H1 (cell line): ENCODE results near the gene PDX1. TPM values are rescaled to one million over a fixed set of nuclear protein-coding genes. Genes with fewer than 3 reads are reported as not detected.

Source experiments
- CTCF ChIA-PET: fragments of 300-600 bp; sonication (Branson Sonifier 250); formaldehyde crosslinking; loops from one replicate; lab custom pipeline; 2021; ENCODE audit not compliant: partially characterized antibody; lab: Charles Lee
- POLR2A ChIA-PET: fragments of 300-600 bp; sonication (Branson Sonifier 250); formaldehyde crosslinking; loops from one replicate; lab custom pipeline; 2021; ENCODE audit warnings: inconsistent platforms; ENCODE audit not compliant: partially characterized antibody; lab: Charles Lee
- DNase-seq, 2 experiments: peaks; one replicate each; pipeline versions ENCODE4 v3.0.0 to v3.0.0-alpha.2; 2010 to 2022; ENCODE audit warnings: low spot score in 2 of 2, low read depth in 1 of 2, mixed read lengths in 1 of 2
- FAIRE-seq: peaks from 2 replicates; lab custom pipeline; 2011; peaks lifted over from hg19 to GRCh38; lab: Jason Lieb, UNC
- H2AFZ ChIP-seq: 2 replicates; pipeline ENCODE4 v1.8.1; 2012; ENCODE audit warnings: low read length, inconsistent platforms
- H2AK5ac ChIP-seq: 2 replicates; pipeline ENCODE4 v1.6.1; 2013; ENCODE audit warnings: low read depth, low read length
- H2BK120ac ChIP-seq: replicated peaks from 2 replicates; pipeline ENCODE3; 2013; ENCODE audit warnings: low read depth, low read length, inconsistent platforms
- H2BK12ac ChIP-seq: 2 replicates; pipeline ENCODE4 v1.6.1; 2013; ENCODE audit warnings: low read depth, low read length
- H2BK15ac ChIP-seq: 2 replicates; pipeline ENCODE4 v1.6.1; 2013; ENCODE audit warnings: low read length
- H2BK20ac ChIP-seq: 2 replicates; pipeline ENCODE4 v1.6.1; 2013; ENCODE audit warnings: low read length
- H2BK5ac ChIP-seq: 2 replicates; pipeline ENCODE4 v1.6.1; 2013; ENCODE audit warnings: low read depth, low read length
- H3K14ac ChIP-seq: 2 replicates; pipeline ENCODE4 v1.6.1; 2013; ENCODE audit warnings: inconsistent platforms; ENCODE audit not compliant: insufficient read length
- H3K18ac ChIP-seq: 2 replicates; pipeline ENCODE4 v1.6.1; 2013; ENCODE audit warnings: low read length; ENCODE audit errors: extremely low read depth
- H3K23ac ChIP-seq: 2 replicates; pipeline ENCODE4 v1.6.1; 2013; ENCODE audit warnings: inconsistent platforms; ENCODE audit not compliant: insufficient read length
- H3K23me2 ChIP-seq: 2 replicates; pipeline ENCODE4 v1.6.1; 2013; ENCODE audit warnings: low read depth, low read length
- H3K27ac ChIP-seq: 2 replicates; pipeline ENCODE4 v1.6.1; 2011; ENCODE audit warnings: low read depth, low read length, inconsistent platforms
- H3K27me3 ChIP-seq, 4 experiments: replicated peaks in 1 of 4; 1 replicate in 1 of 4; 2 replicates in 3 of 4; pipeline versions ENCODE4 v1.6.1 to v1.8.1; 2011 to 2013; ENCODE audit warnings: low read length in 3 of 4, mild to moderate bottlenecking in 3 of 4, inconsistent platforms in 2 of 4, mixed read lengths in 2 of 4, moderate library complexity in 1 of 4; ENCODE audit not compliant: control insufficient read depth in 3 of 4, insufficient read depth in 3 of 4; ENCODE audit errors: extremely low read depth in 1 of 4
- H3K36me3 ChIP-seq, 4 experiments: 2 replicates each; pipeline versions ENCODE4 v1.6.1 to v1.8.1; 2011 to 2013; ENCODE audit warnings: mild to moderate bottlenecking in 4 of 4, low read length in 3 of 4, moderate library complexity in 2 of 4, control low read depth in 1 of 4, inconsistent platforms in 1 of 4; ENCODE audit not compliant: insufficient read depth in 4 of 4, control insufficient read depth in 2 of 4
- H3K4ac ChIP-seq: replicated peaks from 2 replicates; pipeline ENCODE3; 2013; ENCODE audit warnings: low read length, low read depth, mixed read lengths, inconsistent platforms; ENCODE audit not compliant: insufficient read length
- H3K4me1 ChIP-seq, 4 experiments: replicated peaks in 1 of 4; 1 replicate in 1 of 4; 2 replicates in 3 of 4; pipeline versions ENCODE4 v1.6.1 to v1.8.1; 2011 to 2013; ENCODE audit warnings: low read length in 3 of 4, inconsistent platforms in 2 of 4, mixed read lengths in 1 of 4; ENCODE audit not compliant: insufficient read depth in 4 of 4, control insufficient read depth in 3 of 4
- H3K4me2 ChIP-seq, 2 experiments: 2 replicates each; pipeline versions ENCODE4 v1.6.1 to v1.8.1; 2011 to 2013; ENCODE audit warnings: low read depth in 2 of 2, low read length in 2 of 2, control low read depth in 1 of 2, inconsistent platforms in 1 of 2, mild to moderate bottlenecking in 1 of 2; ENCODE audit not compliant: insufficient read depth in 1 of 2
- H3K4me3 ChIP-seq, 4 experiments: fragments of 200-600, 300-600 bp in 1 of 4; sonication (generic), shearing (Covaris generic), sonication (Bioruptor Twin) in 1 of 4; 2 replicates each; pipeline versions ENCODE4 v1.5.1 to v1.8.1; 2011 to 2016; ENCODE audit warnings: low read length in 4 of 4, low read depth in 3 of 4, control low read depth in 2 of 4, inconsistent platforms in 2 of 4, mild to moderate bottlenecking in 2 of 4, mixed read lengths in 1 of 4, moderate library complexity in 1 of 4; ENCODE audit not compliant: insufficient read depth in 2 of 4; ENCODE audit errors: extremely low read depth in 1 of 4
- H3K56ac ChIP-seq: replicated peaks from 2 replicates; pipeline ENCODE3; 2013; ENCODE audit warnings: low read depth, mild to moderate bottlenecking, mixed read lengths, low read length, inconsistent platforms; ENCODE audit not compliant: insufficient read length
- H3K79me1 ChIP-seq: 2 replicates; pipeline ENCODE4 v1.6.1; 2013; ENCODE audit warnings: low read depth, low read length, control low read depth
- H3K79me2 ChIP-seq, 2 experiments: 2 replicates each; pipeline versions ENCODE4 v1.6.1 to v1.8.1; 2012 to 2013; ENCODE audit warnings: low read length in 2 of 2, mild to moderate bottlenecking in 2 of 2, inconsistent platforms in 1 of 2; ENCODE audit not compliant: insufficient read depth in 2 of 2, control insufficient read depth in 1 of 2
- H3K9ac ChIP-seq, 4 experiments: replicated peaks in 1 of 4; 1 replicate in 1 of 4; 2 replicates in 3 of 4; pipeline versions ENCODE4 v1.6.1 to v1.8.1; 2011 to 2013; ENCODE audit warnings: low read depth in 3 of 4, low read length in 3 of 4, control low read depth in 2 of 4, mild to moderate bottlenecking in 2 of 4, moderate library complexity in 2 of 4, inconsistent platforms in 1 of 4; ENCODE audit errors: extremely low read depth in 1 of 4
- H3K9me3 ChIP-seq, 2 experiments: 2 replicates each; pipeline versions ENCODE4 v1.6.1 to v1.8.1; 2012 to 2013; ENCODE audit warnings: mild to moderate bottlenecking in 2 of 2, moderate library complexity in 2 of 2, control low read depth in 1 of 2, inconsistent platforms in 1 of 2, low read depth in 1 of 2, low read length in 1 of 2, mixed read lengths in 1 of 2; ENCODE audit not compliant: insufficient read depth in 2 of 2
- H4K20me1 ChIP-seq, 2 experiments: replicated peaks in 1 of 2; 2 replicates each; pipeline versions ENCODE3 to v1.8.1; 2011 to 2013; ENCODE audit warnings: inconsistent platforms in 2 of 2, low read length in 2 of 2, mild to moderate bottlenecking in 1 of 2; ENCODE audit not compliant: insufficient read depth in 2 of 2, control insufficient read depth in 1 of 2
- H4K5ac ChIP-seq: 2 replicates; pipeline ENCODE4 v1.6.1; 2013; ENCODE audit warnings: low read length, low read depth, mixed read lengths, inconsistent platforms; ENCODE audit not compliant: insufficient read length
- H4K8ac ChIP-seq: 2 replicates; pipeline ENCODE4 v1.8.0; 2013; ENCODE audit warnings: mild to moderate bottlenecking, moderate library complexity, low read length, inconsistent platforms; ENCODE audit not compliant: insufficient read depth; ENCODE audit errors: extremely low read depth
- H4K91ac ChIP-seq: replicated peaks from 2 replicates; pipeline ENCODE3; 2013; ENCODE audit warnings: low read length, mixed read lengths, inconsistent platforms; ENCODE audit not compliant: insufficient read length
- CREB1 ChIP-seq: IDR thresholded peaks from 2 replicates; pipeline ENCODE4 v1.6.1; 2012; ENCODE audit warnings: inconsistent platforms
- EGR1 ChIP-seq: IDR thresholded peaks from 2 replicates; pipeline ENCODE4 v1.6.1; 2011; ENCODE audit warnings: low read depth, low read length, borderline replicate concordance
- EZH2 ChIP-seq: fragments of 200-600 bp; sonication (generic); IDR thresholded peaks from 2 replicates; pipeline ENCODE4 v1.7.1; 2012; ENCODE audit warnings: low read depth, mild to moderate bottlenecking, moderate library complexity, low read length, inconsistent platforms; ENCODE audit not compliant: severe bottlenecking
- GABPA ChIP-seq: IDR thresholded peaks from 2 replicates; pipeline ENCODE4 v1.6.1; 2011; ENCODE audit warnings: mild to moderate bottlenecking, low read length, moderate library complexity, borderline replicate concordance; ENCODE audit not compliant: insufficient read depth
- KDM4A ChIP-seq: IDR thresholded peaks from one replicate; pipeline ENCODE4 v1.7.1; 2012; ENCODE audit warnings: low read depth, mild to moderate bottlenecking, moderate library complexity, low read length, inconsistent platforms; ENCODE audit not compliant: severe bottlenecking
- MAFK ChIP-seq: IDR thresholded peaks from 2 replicates; pipeline ENCODE4 v1.6.1; 2012; ENCODE audit warnings: low read depth, mild to moderate bottlenecking, improper control_type of control experiment, low read length
- NANOG ChIP-seq: IDR thresholded peaks from 2 replicates; pipeline ENCODE4 v1.6.1; 2011; ENCODE audit warnings: low read length, low read depth, mild to moderate bottlenecking, inconsistent platforms; ENCODE audit not compliant: insufficient read depth, poor library complexity, severe bottlenecking
- POU5F1 ChIP-seq: IDR thresholded peaks from 2 replicates; pipeline ENCODE4 v1.6.1; 2011; ENCODE audit warnings: low read depth, mild to moderate bottlenecking, low read length, moderate library complexity
- RNF2 ChIP-seq: fragments of 200-900, 300-1000 bp; sonication (generic); IDR thresholded peaks from 2 replicates; pipeline ENCODE4 v1.7.1; 2016; ENCODE audit warnings: borderline replicate concordance, low read depth, mild to moderate bottlenecking, antibody characterized with exemption, low read length; ENCODE audit not compliant: poor library complexity, severe bottlenecking; ENCODE audit errors: missing control alignments
- SP1 ChIP-seq: IDR thresholded peaks from 2 replicates; pipeline ENCODE4 v1.6.1; 2011; ENCODE audit warnings: low read depth, low read length
- TCF12 ChIP-seq: IDR thresholded peaks from 2 replicates; pipeline ENCODE4 v1.6.1; 2011; ENCODE audit warnings: low read depth, mild to moderate bottlenecking, low read length
- WGBS, 2 experiments: shearing (Covaris generic) in 1 of 2; methylation state at CpG; one replicate each; pipeline versions ENCODE4 v1.1.6 to v1.1.7; 2013 to 2015; ENCODE audit warnings: low lambda C conversion rate in 2 of 2, mixed read lengths in 2 of 2, inconsistent platforms in 1 of 2, low coverage in 1 of 2, missing lambda C conversion rate in 1 of 2; ENCODE audit not compliant: insufficient replicate concordance in 2 of 2, insufficient coverage in 1 of 2, insufficient read length in 1 of 2; ENCODE audit errors: extremely low coverage in 1 of 2, missing lambda C conversion rate in 1 of 2; 5-methylcytosine and 5-hydroxymethylcytosine counted together
- polyA plus RNA-seq, 7 experiments: library from polyadenylated mRNA; depleted of rRNA in 3 of 7; stranded (reverse) in 5 of 7; unstranded in 2 of 7; fragments of >200 nt in 5 of 7; fragments of 200-250 nt in 2 of 7; gene quantifications; 1 replicate in 5 of 7; 2 replicates in 1 of 7; 4 replicates in 1 of 7; pipeline versions ENCODE4 v1.2.1 to v1.2.3, GENCODE V29; 2011 to 2013; ENCODE audit warnings: missing spikeins in 2 of 7, mixed read lengths in 2 of 7
- total RNA-seq: library from RNA; stranded (reverse); fragmentation: NEBNext Ultra II Directional; extraction: Animal tissue kit (Norgen Biotek cat#: 25700); gene quantifications from 2 replicates; pipeline ENCODE4 v1.2.1, GENCODE V29; 2021

PDX1 gene
- total and polyA plus RNA-seq, 2 of the 8 experiments (the other 6 are each of a cell fraction or from before 2014, with no cell fraction given) = not detected

- H3K79me1 ChIP-seq = no peaks in the 10 kb centered on the region
- no peak overlapping the region for H2BK120ac ChIP-seq
- H3K4me3 ChIP-seq = peak overlapping the region in 1 of 4 experiments; percentile 49; a peak in 4 of 8 replicates
- no peaks in the 10 kb centered on the region for H3K79me2 ChIP-seq
- no peak overlapping the region for H4K91ac ChIP-seq
- peaks cover 0 to 3% of the 10 kb centered on the region in 2 experiments; a peak in 1 of 4 replicates for H3K9me3 ChIP-seq
- DNase-seq (peak in 1 of 2 experiments; percentile 66), FAIRE-seq (no peak)
- peaks cover 0 to 11% (median 0%) of the 10 kb centered on the region in 4 experiments; a peak in 1 of 8 replicates for H3K36me3 ChIP-seq
- H3K4me2 ChIP-seq = peak overlapping the region; percentile 34 to 62
- ChIA-PET POLR2A (interaction anchor here (0.8 to 2.2 kb wide), 4 partner anchors 33 to 55 kb away, joined by 3 to 8 read pairs (median 5); no protein-coding TSS in a partner anchor), CTCF (interaction anchor here (1.1 to 3.6 kb wide), 8 partner anchors 33 to 126 kb away, joined by 3 to 17 read pairs (median 4); no protein-coding TSS in a partner anchor)
- 7% methylated on average over 36 of the region's 40 CpGs; no CpG with 5 or more reads in 1 of the 2 experiments for WGBS, 2 experiments
- no peak overlapping the region for H2AFZ ChIP-seq
- no peak overlapping the region for H2AK5ac ChIP-seq
- H3K14ac ChIP-seq = no peak overlapping the region
- H2BK15ac ChIP-seq = no peak overlapping the region
- H3K18ac ChIP-seq = no peak overlapping the region
- H4K20me1 ChIP-seq = peaks cover 24 to 46% of the 10 kb centered on the region in 2 experiments
- H3K9ac ChIP-seq = no peak overlapping the region
- no peak overlapping the region for H4K5ac ChIP-seq
- H3K27me3 ChIP-seq = peaks cover 97 to 100% (median 100%) of the 10 kb centered on the region in 4 experiments
- H3K23me2 ChIP-seq = no peaks in the 10 kb centered on the region; the same call in 1 of the 2 replicates
- H2BK12ac ChIP-seq = no peak overlapping the region
- H3K56ac ChIP-seq = no peak overlapping the region
- H3K23ac ChIP-seq = no peak overlapping the region
- no peak overlapping the region for H2BK20ac ChIP-seq
- no peak overlapping the region for H2BK5ac ChIP-seq
- H3K4me1 ChIP-seq = peaks cover under 1 to 30% (median 21%) of the 10 kb centered on the region in 4 experiments; a peak in 6 of 7 replicates
- no peak overlapping the region for H3K27ac ChIP-seq
- H4K8ac ChIP-seq = no peak overlapping the region
- H3K4ac ChIP-seq = no peak overlapping the region
- no peak for TF ChIP-seq GABPA
- no peak for TF ChIP-seq CREB1
- TF ChIP-seq SP1 = no peak
- no peak for TF ChIP-seq NANOG
- peak; percentile 94 for TF ChIP-seq RNF2
- no peak for TF ChIP-seq POU5F1
- no peak for TF ChIP-seq EGR1
- TF ChIP-seq MAFK = no peak
- TF ChIP-seq EZH2 = peak; percentile 96
- 0 out of 2 replicates have a peak, but pooled peaks have one; percentile 7 for TF ChIP-seq TCF12
- no peak for TF ChIP-seq KDM4A
Observed at GRCh38 chr13:27920677-27921420, 1.0 kb downstream of the PDX1 start.
